Measurements from ENCODE around the gene CYB5D1. TPM values are rescaled to one million over a fixed set of nuclear protein-coding genes. Genes with fewer than 3 reads are reported as not detected.

CYB5D1 gene
- total and polyA plus RNA-seq, 2 of the 8 experiments (the other 6 are each of a cell fraction or from before 2014, with no cell fraction given) = 11.0 to 18.0 TPM

DNA sequence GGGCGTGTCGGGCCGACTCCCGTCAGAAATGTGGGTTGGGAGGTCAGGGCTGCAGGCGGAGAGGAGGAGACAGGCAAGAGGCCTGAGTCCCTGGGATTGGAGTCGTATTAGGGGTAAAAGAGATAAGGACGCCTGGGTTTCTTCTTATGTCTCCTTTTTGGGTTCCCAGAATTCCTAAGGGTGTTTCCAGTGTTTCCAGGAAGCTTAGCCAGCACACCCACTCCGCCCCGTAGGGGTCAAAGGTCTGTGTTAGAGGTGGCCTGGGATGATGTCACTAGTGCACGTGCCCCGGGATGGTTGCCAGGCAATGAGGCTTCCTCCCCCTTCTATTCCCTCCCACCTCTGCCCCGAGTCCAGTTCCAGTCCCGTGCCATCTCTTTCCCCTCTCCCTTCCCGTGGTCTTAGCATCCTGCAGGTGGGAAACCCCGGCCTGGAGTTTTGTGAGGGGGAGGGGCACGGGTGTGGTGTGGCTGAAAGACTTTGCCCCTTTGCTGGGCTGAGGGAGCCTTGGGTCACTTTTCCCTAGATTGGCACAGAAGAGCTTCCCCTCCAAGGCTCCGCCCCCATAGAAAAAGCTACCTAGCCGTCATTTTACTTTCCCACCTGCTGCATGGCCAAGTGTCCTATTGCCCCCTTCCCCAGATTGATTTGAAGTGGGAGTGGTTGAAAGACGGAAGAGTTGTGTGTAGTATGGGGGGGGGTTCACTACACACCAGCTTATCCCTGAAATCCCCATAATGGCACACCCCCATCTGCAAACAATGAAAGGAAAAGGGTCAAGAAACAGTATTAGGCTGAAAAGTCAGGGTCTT is 21.0 kb upstream of the CYB5D1 start (continued):
- TF ChIP-seq NANOG (IDR thresholded peaks at IDR 0.05; ENCODE audit: insufficient read depth, low read depth, low read length, poor library complexity, severe bottlenecking) (no peak), SIRT6 (IDR thresholded peaks at IDR 0.05; ENCODE audit: low read length) (no peak), SIN3A (conservative IDR thresholded peaks at IDR 0.05 in 1 of 2, IDR thresholded peaks at IDR 0.05 in 1 of 2; ENCODE audit: low read depth in 1 of 2, low read length in 2 of 2) (peak; percentile 99 to 100), EZH2 (IDR thresholded peaks at IDR 0.05; ENCODE audit: low read depth, low read length, severe bottlenecking) (no peak), YY1 (IDR thresholded peaks at IDR 0.05; ENCODE audit: low read depth, low read length) (peak; percentile 89), RNF2 (IDR thresholded peaks at IDR 0.05; ENCODE audit: borderline replicate concordance, low read depth, low read length, missing control alignments, poor library complexity, severe bottlenecking) (no peak), BACH1 (IDR thresholded peaks at IDR 0.05; ENCODE audit: low read length) (peak; percentile 57; the same call in 1 of the 2 replicates), JUND (IDR thresholded peaks at IDR 0.05; ENCODE audit: low read length) (peak; percentile 94), SP2 (IDR thresholded peaks at IDR 0.05; ENCODE audit: low read length) (no peak), BCL11A (IDR thresholded peaks at IDR 0.05; ENCODE audit: low read depth in 2 of 2, low read length in 2 of 2) (no peak), POU5F1 (IDR thresholded peaks at IDR 0.05; ENCODE audit: low read depth, low read length) (peak; percentile 57; the same call in 1 of the 2 replicates), CEBPB (IDR thresholded peaks at IDR 0.05; ENCODE audit: low read depth, low read length) (no peak), TEAD4 (IDR thresholded peaks at IDR 0.05; ENCODE audit: low read depth, low read length) (peak; percentile 45; the same call in 1 of the 2 replicates), TCF12 (IDR thresholded peaks at IDR 0.05; ENCODE audit: low read depth, low read length) (peak; percentile 84), SUZ12 (IDR thresholded peaks at IDR 0.05; ENCODE audit: low read length) (peak; percentile 41; the same call in 1 of the 2 replicates), CREB1 (IDR thresholded peaks at IDR 0.05) (peak; percentile 80), SAP30 (IDR thresholded peaks at IDR 0.05; ENCODE audit: insufficient read depth, insufficient replicate concordance, low read length) (peak; percentile 58), CHD1 (IDR thresholded peaks at IDR 0.05; ENCODE audit: low read depth, low read length) (no peak), RAD21 (IDR thresholded peaks at IDR 0.05 in 1 of 2, conservative IDR thresholded peaks at IDR 0.05 in 1 of 2; ENCODE audit: low read depth in 2 of 2, low read length in 2 of 2) (peak in 1 of 2 experiments; percentile 8; a peak in 1 of 4 replicates), USF2 (IDR thresholded peaks at IDR 0.05; ENCODE audit: low read length) (peak; percentile 87)

All from H1 (cell line).